Ovary (tissue), 9 donors: ENCODE data around the gene SIRT2. TPM values are rescaled to one million over a fixed set of nuclear protein-coding genes. Genes with fewer than 3 reads are reported as not detected.

Experiments
- DNase-seq, 5 donors: peaks; one replicate each; pipeline ENCODE4 v3.0.0-alpha.2; 2019 to 2020
- H3K27ac ChIP-seq, 2 donors: fragments of 200-600 bp; one replicate each; pipeline versions ENCODE4 v1.5.1 to v1.8.0; 2019 to 2022
- H3K27me3 ChIP-seq: fragments of 200-600 bp; one replicate; pipeline ENCODE4 v1.8.0; 2022
- H3K36me3 ChIP-seq: fragments of 200-600 bp; sonication (generic); one replicate; pipeline ENCODE4 v1.5.1; 2019
- H3K4me1 ChIP-seq: one replicate; pipeline ENCODE4 v1.8.1; 2013; ENCODE audit warnings: mild to moderate bottlenecking, moderate library complexity; ENCODE audit not compliant: insufficient read depth
- H3K4me3 ChIP-seq: fragments of 200-600 bp; sonication (generic); one replicate; pipeline ENCODE4 v1.5.1; 2017
- H3K9me3 ChIP-seq, 2 donors: fragments of 200-600 bp in 1 of 2; sonication (generic) in 1 of 2; one replicate each; pipeline versions ENCODE4 v1.5.1 to v1.8.1; 2013 to 2019; ENCODE audit warnings: mild to moderate bottlenecking in 1 of 2, moderate library complexity in 1 of 2
- EP300 ChIP-seq: sonication (generic); formaldehyde crosslinking; IDR thresholded peaks from one replicate; pipeline ENCODE4 v1.6.1; 2017; ENCODE audit warnings: antibody characterized with exemption
- POLR2A ChIP-seq: fragments of 450-650 bp; IDR thresholded peaks from one replicate; pipeline ENCODE4 v1.6.1; 2017; ENCODE audit warnings: antibody characterized with exemption, mild to moderate bottlenecking, moderate library complexity
- WGBS, 3 donors: extraction: QIAGEN DNeasy Blood & Tissue Kit in 1 of 3; methylation state at CpG; one replicate each; pipeline versions ENCODE4 v1.1.5 to v1.1.7; 2013 to 2017; 5-methylcytosine and 5-hydroxymethylcytosine counted together
- intact Hi-C, 4 donors: fragments of 100-400 bp; cut with DNase I; formaldehyde crosslinking; loops; one replicate each; pipeline versions ENCODE4 v1.11.0 to v1.15.1; 2022 to 2023
- polyA plus RNA-seq, 2 donors: library from polyadenylated mRNA; stranded (reverse); fragments of 200-250 nt in 1 of 2; fragments of 350-450 nt in 1 of 2; fragmentation: Illumina TruSeq in 1 of 2; extraction: RNeasy Lipid Tissue Mini Kit (QIAGEN cat#74804) in 1 of 2; gene quantifications; one replicate each; pipeline ENCODE4 v1.2.3, GENCODE V29; 2013 to 2014
- total RNA-seq, 7 donors: library from RNA; depleted of rRNA in 2 of 7; stranded (reverse); fragments of >200 nt in 2 of 7; fragmentation: NEBNext Ultra II Directional in 3 of 7; extraction: Animal tissue kit (Norgen Biotek cat#: 25700) in 3 of 7; gene quantifications; one replicate each; pipeline versions ENCODE4 v1.1.0 to v1.2.4, GENCODE V29; 2016 to 2023
- TF ChIP-seq, protein P1 (sequence below), 3 donors: fragments of 450-650 bp in 2 of 3; fragments of 200-600 bp in 1 of 3; IDR thresholded peaks; one replicate each; pipeline versions ENCODE4 v1.5.1 to v1.8.0; 2016 to 2022; ENCODE audit warnings: antibody characterized with exemption in 3 of 3, mild to moderate bottlenecking in 1 of 3
- donor health status: DM: no; HTN: no; CAD: no; lungs with moderate emphysema.
- donor health status: DM: no; HTN: no; CAD: no.
- donor health status: Bipolar disorder and iron deficiency.
- donor health status: DM: yes; HTN: yes; CAD: no.
- donor health status: DM: no; HTN: no; CAD: no.
- donor health status: DM: yes; HTN: yes; CAD: no.

Gene SIRT2
- total and polyA plus RNA-seq, 9 donors, result 46.1 to 64.9 (median 55.7) TPM

DNA sequence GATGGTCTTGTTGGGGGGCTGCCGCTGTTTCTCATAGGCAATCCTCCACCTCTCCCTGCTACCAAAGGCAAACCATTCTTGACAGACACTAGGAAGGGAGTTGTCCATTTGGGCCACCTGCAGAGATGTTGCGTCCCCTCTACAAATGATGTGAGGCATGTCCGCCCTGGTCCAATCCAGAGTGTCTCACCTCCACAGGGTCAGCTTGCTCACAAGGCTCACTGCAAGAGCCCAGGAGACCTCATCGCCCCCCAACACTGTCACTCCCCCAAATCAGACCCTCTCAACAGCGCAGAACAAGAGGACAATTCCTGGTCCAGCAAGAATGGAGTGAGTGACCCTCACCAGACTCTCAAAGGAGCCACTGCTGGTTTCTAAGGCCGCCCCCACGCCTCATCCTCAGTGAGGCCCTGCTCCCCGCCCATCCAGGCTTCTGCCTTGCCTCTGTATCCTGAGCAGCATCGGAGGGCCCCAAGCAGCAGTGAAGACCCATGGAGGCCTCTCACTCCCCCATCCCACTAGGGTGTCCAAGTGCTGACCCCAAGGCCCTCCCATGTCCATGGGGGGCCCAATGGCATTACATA is 56.2 kb downstream of the SIRT2 start:
- Histone ChIP-seq H3K4me3 (no peak overlapping the region), H3K36me3 (no peaks in the 10 kb centered on the region), H3K27me3 (no peaks in the 10 kb centered on the region), H3K9me3 (no peaks in the 10 kb centered on the region), H3K4me1 (peaks cover 6% of the 10 kb centered on the region), H3K27ac (no peak overlapping the region)
- intact Hi-C loops, result loop anchor here in 1 of 4 donors (10.0 kb wide), 1 partner anchor 198 kb away; the partner anchor contains the start of gene ACTN4
- TF ChIP-seq EP300 (no peak), POLR2A (no peak)
- TF ChIP-seq, protein P1, sequence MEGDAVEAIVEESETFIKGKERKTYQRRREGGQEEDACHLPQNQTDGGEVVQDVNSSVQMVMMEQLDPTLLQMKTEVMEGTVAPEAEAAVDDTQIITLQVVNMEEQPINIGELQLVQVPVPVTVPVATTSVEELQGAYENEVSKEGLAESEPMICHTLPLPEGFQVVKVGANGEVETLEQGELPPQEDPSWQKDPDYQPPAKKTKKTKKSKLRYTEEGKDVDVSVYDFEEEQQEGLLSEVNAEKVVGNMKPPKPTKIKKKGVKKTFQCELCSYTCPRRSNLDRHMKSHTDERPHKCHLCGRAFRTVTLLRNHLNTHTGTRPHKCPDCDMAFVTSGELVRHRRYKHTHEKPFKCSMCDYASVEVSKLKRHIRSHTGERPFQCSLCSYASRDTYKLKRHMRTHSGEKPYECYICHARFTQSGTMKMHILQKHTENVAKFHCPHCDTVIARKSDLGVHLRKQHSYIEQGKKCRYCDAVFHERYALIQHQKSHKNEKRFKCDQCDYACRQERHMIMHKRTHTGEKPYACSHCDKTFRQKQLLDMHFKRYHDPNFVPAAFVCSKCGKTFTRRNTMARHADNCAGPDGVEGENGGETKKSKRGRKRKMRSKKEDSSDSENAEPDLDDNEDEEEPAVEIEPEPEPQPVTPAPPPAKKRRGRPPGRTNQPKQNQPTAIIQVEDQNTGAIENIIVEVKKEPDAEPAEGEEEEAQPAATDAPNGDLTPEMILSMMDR (IDR thresholded peaks at IDR 0.05), result no peak
- 90 to 93% (median 90%) methylated on average over 9 of the region's 9 CpGs for WGBS, 3 donors
- DNase-seq, result no peak

DNA sequence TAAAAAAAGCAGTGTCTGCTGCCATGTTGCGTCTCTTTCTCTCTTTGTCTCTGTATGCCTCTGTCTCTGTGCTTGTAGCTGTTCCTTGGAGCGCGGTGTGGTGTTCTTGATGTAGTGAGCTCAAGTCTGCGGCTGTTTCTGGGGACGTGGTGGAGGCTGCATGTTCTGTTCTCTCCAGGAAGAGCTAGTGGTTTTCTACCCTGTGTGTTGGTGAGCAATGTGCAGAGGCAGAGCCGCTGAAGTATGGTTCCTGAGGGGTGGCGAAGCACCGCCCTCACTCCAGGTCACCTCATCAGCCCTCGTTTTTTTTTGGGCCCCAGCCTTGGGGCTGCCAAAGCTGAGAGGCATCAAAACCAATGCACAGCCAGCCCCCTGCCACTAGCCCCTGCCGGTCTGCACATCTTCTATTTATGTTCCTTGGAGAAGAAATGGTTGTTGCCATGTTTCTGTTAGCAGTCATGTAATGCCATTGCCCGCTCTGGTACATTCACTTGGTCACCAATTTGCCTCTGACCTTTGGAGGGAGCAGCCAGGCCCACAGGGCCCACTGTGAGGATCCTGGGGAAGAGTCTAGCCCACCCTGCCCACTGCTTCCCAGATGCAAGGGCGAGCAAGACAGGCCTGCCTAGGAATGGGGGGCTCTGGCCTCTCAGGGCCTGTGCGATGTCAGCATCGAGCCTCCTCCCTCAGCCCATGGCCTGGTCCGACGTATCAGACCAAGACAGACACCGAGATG is 56.8 kb downstream of the SIRT2 start:
- no peak for DNase-seq
- no peaks in the 10 kb centered on the region for H3K36me3 ChIP-seq
- no peak overlapping the region for H3K27ac ChIP-seq
- intact Hi-C loops, result loop anchor here in 1 of 4 donors (10.0 kb wide), 1 partner anchor 198 kb away; the partner anchor contains the start of gene ACTN4
- 79 to 83% (median 82%) methylated on average over 17 of the region's 17 CpGs for WGBS, 3 donors
- no peak overlapping the region for H3K4me3 ChIP-seq
- no peaks in the 10 kb centered on the region for H3K9me3 ChIP-seq
- no peak for TF ChIP-seq EP300
- TF ChIP-seq, protein P1 (IDR thresholded peaks at IDR 0.05), result no peak
- TF ChIP-seq POLR2A, result no peak
- H3K27me3 ChIP-seq, result no peaks in the 10 kb centered on the region
- peaks cover 2% of the 10 kb centered on the region for H3K4me1 ChIP-seq

DNA sequence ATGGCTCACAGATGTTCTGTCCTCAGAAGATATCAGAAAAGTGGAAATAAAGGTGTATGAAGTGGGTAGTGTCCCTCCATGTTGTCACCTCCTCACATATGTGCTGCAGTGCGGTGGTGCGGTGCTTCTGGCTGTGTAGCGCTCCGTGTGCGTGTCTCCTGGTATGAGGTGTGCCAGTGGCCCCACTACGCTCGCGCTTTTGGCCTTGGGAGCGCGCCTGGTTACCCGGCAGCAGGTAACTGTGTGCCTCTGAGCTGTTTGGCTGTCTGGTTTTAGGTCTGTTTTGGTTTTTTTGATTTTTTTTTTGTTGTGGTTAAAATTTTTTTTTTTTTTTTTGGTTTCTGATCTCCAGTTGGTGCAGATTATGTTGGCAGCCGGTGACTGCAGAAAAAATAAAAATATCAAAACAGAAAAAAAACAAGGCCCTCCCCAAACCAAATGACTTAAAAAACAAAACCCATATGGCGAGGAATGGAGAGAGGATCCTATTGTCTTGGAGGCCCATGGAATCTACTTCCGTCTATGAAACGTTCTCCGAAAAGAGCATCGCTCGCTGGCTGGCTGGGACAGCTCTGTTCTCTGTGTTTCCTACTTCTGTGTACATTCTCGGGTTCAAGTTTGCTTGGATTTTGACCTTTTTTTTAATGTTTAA is 57.5 kb downstream of the SIRT2 start:
- no peak for DNase-seq
- no peaks in the 10 kb centered on the region for H3K9me3 ChIP-seq
- no peaks in the 10 kb centered on the region for H3K36me3 ChIP-seq
- no peak overlapping the region for H3K27ac ChIP-seq
- intact Hi-C loops, result loop anchor here in 1 of 4 donors (10.0 kb wide), 1 partner anchor 197 kb away; the partner anchor contains the start of gene ACTN4
- no peak overlapping the region for H3K4me3 ChIP-seq
- no peaks in the 10 kb centered on the region for H3K27me3 ChIP-seq
- H3K4me1 ChIP-seq, result no peaks in the 10 kb centered on the region
- 79 to 89% (median 84%) methylated on average over 19 of the region's 19 CpGs for WGBS, 3 donors
- TF ChIP-seq, protein P1 (IDR thresholded peaks at IDR 0.05), result no peak
- no peak for TF ChIP-seq POLR2A
- TF ChIP-seq EP300, result no peak

DNA sequence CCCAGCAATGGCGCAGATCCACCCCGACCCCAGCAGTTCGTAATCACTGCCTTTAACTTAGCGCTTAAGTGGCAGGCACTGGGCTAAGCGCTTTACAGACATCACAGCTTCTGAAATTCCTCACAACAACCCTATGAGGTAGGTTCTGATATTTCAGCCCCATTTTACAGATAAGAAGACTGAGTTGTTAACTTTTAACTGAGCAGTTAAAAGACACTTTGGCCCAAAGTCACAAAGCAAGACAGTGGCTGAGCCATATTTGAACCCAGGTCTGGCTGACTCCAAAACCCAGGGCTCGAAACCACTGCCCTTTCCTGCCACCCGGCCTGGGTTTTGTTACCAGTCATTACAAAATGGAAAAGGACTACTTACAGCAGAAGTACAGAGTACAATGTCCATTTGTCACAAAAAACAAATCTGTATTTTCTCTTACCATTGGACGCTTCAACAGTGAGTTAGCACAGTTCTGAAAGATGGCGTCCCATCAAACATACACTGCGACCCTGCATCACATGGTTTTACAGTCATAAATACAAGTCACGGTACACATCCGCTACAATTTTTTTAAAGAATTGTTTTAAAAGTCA is 58.1 kb downstream of the SIRT2 start:
- H3K36me3 ChIP-seq, result no peaks in the 10 kb centered on the region
- intact Hi-C loops, result loop anchor here in 1 of 4 donors (10.0 kb wide), 1 partner anchor 196 kb away; the partner anchor contains the start of gene ACTN4
- DNase-seq, result no peak
- no peaks in the 10 kb centered on the region for H3K4me1 ChIP-seq
- no peak overlapping the region for H3K4me3 ChIP-seq
- no peak for TF ChIP-seq EP300
- no peak for TF ChIP-seq POLR2A
- TF ChIP-seq, protein P1 (IDR thresholded peaks at IDR 0.05), result no peak
- no peak overlapping the region for H3K27ac ChIP-seq
- H3K9me3 ChIP-seq, result no peaks in the 10 kb centered on the region
- no peaks in the 10 kb centered on the region for H3K27me3 ChIP-seq
- WGBS, 3 donors, result 83 to 87% (median 85%) methylated on average over 12 of the region's 12 CpGs
